ENCODE measurements around the gene PTPRJ. TPM values are rescaled to one million over a fixed set of nuclear protein-coding genes. Genes with fewer than 3 reads are reported as not detected.

PTPRJ gene
- polyA plus RNA-seq, 3 donors, result 10.0 to 36.4 (median 14.6) TPM

DNA sequence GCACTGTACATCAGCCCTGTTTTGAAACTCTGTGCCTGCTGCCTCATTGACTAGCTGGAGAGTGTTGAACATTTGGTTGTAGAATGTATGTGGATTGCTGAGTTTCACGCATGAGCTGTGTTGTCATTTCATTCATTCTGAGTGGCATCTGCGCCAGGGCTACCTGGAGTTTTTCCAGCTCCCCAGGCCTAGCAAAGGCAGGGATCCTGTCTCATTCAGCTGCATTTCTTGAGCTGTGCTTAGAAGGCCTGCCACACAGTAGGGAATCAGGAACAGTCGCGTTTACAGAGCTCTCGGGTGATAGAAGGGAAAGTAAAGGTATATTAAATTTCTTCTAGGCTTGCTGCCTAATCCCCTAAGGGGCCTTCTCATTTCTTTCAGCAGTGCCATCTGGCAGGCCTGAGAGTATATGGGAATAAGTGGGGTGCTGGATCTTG, 44.3 kb downstream of the PTPRJ start:
- Histone ChIP-seq H2AFZ (ENCODE audit: insufficient read depth, low read depth, low read length, poor library complexity, severe bottlenecking) (no peak overlapping the region), H3K4me2 (replicated peaks; ENCODE audit: extremely low read depth, low read length, poor library complexity, severe bottlenecking) (no peak overlapping the region), H3K79me2 (ENCODE audit: insufficient read depth, low read length) (peaks cover 97% of the 10 kb centered on the region), H3K27me3 (ENCODE audit: control insufficient read depth in 2 of 2, insufficient read depth in 2 of 2, low read length in 2 of 2) (no peaks in the 10 kb centered on the region), H3K9me3 (replicated peaks in 1 of 2; ENCODE audit: control insufficient read depth in 1 of 2, insufficient read depth in 1 of 2, low read length in 2 of 2) (no peaks in the 10 kb centered on the region), H4K20me1 (ENCODE audit: insufficient read depth, low read length) (peaks cover 28% of the 10 kb centered on the region), H3K9ac (ENCODE audit: insufficient read depth, low read length, poor library complexity, severe bottlenecking) (no peak overlapping the region), H3K27ac (ENCODE audit: low read depth in 1 of 2, low read length in 2 of 2) (peak overlapping the region in 1 of 2 donors; percentile 67), H3K36me3 (replicated peaks in 1 of 2; ENCODE audit: control insufficient read depth in 1 of 2, insufficient read depth in 2 of 2, low read length in 2 of 2) (peaks cover 0 to 10% of the 10 kb centered on the region in 2 donors), H3K4me1 (ENCODE audit: control insufficient read depth in 1 of 2, insufficient read depth in 2 of 2, low read length in 2 of 2) (peaks cover 82 to 92% of the 10 kb centered on the region in 2 donors), H3K4me3 (replicated peaks in 1 of 3; ENCODE audit: low read depth in 2 of 3, low read length in 3 of 3) (no peak overlapping the region)
- Mint-ChIP-seq H3K9me3 (peaks cover 0 to 2% (median 0%) of the 10 kb centered on the region in 7 donors), H3K27ac (peak overlapping the region in 5 of 7 donors; percentile 8 to 86 (median 55)), H3K4me1 (peaks cover 88% of the 10 kb centered on the region), H3K36me3 (peaks cover 25 to 28% of the 10 kb centered on the region in 2 donors), H3K27me3 (ENCODE audit: low read depth in 3 of 3) (peaks cover 0 to 2% (median 0%) of the 10 kb centered on the region in 3 donors), H3K4me3 (no peak overlapping the region)
- WGBS (ENCODE audit: insufficient coverage), result 95% methylated on average over 2 of the region's 5 CpGs
- intact Hi-C loops (cut with micrococcal nuclease), result loop anchor here in 1 of 2 donors (5.0 kb wide), 1 partner anchor 83 kb away; no protein-coding TSS in a partner anchor
- DNase-seq, result no peak
- TF ChIP-seq, protein P1, sequence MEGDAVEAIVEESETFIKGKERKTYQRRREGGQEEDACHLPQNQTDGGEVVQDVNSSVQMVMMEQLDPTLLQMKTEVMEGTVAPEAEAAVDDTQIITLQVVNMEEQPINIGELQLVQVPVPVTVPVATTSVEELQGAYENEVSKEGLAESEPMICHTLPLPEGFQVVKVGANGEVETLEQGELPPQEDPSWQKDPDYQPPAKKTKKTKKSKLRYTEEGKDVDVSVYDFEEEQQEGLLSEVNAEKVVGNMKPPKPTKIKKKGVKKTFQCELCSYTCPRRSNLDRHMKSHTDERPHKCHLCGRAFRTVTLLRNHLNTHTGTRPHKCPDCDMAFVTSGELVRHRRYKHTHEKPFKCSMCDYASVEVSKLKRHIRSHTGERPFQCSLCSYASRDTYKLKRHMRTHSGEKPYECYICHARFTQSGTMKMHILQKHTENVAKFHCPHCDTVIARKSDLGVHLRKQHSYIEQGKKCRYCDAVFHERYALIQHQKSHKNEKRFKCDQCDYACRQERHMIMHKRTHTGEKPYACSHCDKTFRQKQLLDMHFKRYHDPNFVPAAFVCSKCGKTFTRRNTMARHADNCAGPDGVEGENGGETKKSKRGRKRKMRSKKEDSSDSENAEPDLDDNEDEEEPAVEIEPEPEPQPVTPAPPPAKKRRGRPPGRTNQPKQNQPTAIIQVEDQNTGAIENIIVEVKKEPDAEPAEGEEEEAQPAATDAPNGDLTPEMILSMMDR (IDR thresholded peaks at IDR 0.05), result no peak

DNA sequence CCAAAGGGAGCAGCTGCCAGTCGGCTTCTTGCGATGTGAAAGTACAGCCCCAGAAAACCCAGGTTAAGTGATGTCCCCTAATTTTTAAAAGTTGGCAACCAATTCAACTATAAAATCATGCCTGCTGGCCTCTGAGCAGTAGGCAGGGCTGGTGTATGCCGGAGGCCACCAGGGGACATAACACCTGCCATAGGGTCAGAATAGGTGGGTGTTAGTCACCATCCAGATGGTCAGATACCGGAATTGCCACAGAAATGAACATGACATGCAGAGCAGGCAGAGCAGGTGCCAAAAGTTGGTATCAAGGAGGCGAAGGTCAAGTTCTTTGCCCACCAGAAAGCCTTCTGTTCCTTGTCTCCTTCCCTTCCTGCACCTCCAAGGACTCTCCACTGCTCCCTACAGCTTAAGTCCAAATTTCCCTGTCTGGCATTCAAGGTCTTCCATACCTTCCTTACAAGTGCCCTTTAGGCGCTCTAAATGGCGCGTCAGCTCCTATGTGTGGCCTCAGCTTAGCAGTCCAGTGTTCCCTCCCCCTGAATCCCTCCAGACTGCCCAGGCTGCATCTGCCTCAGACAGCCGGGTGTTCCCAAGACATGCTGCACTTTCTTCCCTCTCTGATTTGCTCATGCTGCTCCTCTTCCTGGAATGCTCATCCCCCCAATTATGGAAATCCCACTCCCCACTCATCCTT, 45.1 kb downstream of the PTPRJ start:
- Mint-ChIP-seq H3K4me3 (no peak overlapping the region), H3K27ac (peak overlapping the region; percentile 77 to 91 (median 88)), H3K4me1 (peaks cover 88% of the 10 kb centered on the region), H3K27me3 (ENCODE audit: low read depth in 3 of 3) (peaks cover 0 to 2% (median 0%) of the 10 kb centered on the region in 3 donors), H3K36me3 (peaks cover 31 to 33% of the 10 kb centered on the region in 2 donors), H3K9me3 (peaks cover 0 to 2% (median 0%) of the 10 kb centered on the region in 7 donors)
- H3K27ac ChIP-seq (ENCODE audit: low read depth in 1 of 2, low read length in 2 of 2), result peak overlapping the region; percentile 57 to 67
- WGBS (ENCODE audit: insufficient coverage), result 100% methylated on average over 6 of the region's 9 CpGs
- H3K36me3 ChIP-seq (replicated peaks in 1 of 2; ENCODE audit: control insufficient read depth in 1 of 2, insufficient read depth in 2 of 2, low read length in 2 of 2), result peaks cover 0 to 10% of the 10 kb centered on the region in 2 donors
- H3K9ac ChIP-seq (ENCODE audit: insufficient read depth, low read length, poor library complexity, severe bottlenecking), result no peak overlapping the region
- H2AFZ ChIP-seq (ENCODE audit: insufficient read depth, low read depth, low read length, poor library complexity, severe bottlenecking), result no peak overlapping the region
- peak overlapping the region; percentile 5 for H3K4me2 ChIP-seq (replicated peaks; ENCODE audit: extremely low read depth, low read length, poor library complexity, severe bottlenecking)
- no peak overlapping the region for H3K4me3 ChIP-seq (replicated peaks in 1 of 3; ENCODE audit: low read depth in 2 of 3, low read length in 3 of 3)
- no peak for DNase-seq
- H3K9me3 ChIP-seq (replicated peaks in 1 of 2; ENCODE audit: control insufficient read depth in 1 of 2, insufficient read depth in 1 of 2, low read length in 2 of 2), result no peaks in the 10 kb centered on the region
- H4K20me1 ChIP-seq (ENCODE audit: insufficient read depth, low read length), result peaks cover 27% of the 10 kb centered on the region
- peaks cover 100% of the 10 kb centered on the region for H3K79me2 ChIP-seq (ENCODE audit: insufficient read depth, low read length)
- peaks cover 85 to 92% of the 10 kb centered on the region in 2 donors for H3K4me1 ChIP-seq (ENCODE audit: control insufficient read depth in 1 of 2, insufficient read depth in 2 of 2, low read length in 2 of 2)
- TF ChIP-seq, protein P1 (IDR thresholded peaks at IDR 0.05), result no peak
- intact Hi-C loops (cut with micrococcal nuclease), result no loop called here
- H3K27me3 ChIP-seq (ENCODE audit: control insufficient read depth in 2 of 2, insufficient read depth in 2 of 2, low read length in 2 of 2), result no peaks in the 10 kb centered on the region
